ENCODE results near the gene OMA1. TPM values are rescaled to one million over a fixed set of nuclear protein-coding genes. Genes with fewer than 3 reads are reported as not detected.
"Not testable (repeated sequence)": the region's sequence is repeated elsewhere in the genome, so short reads cannot be mapped to it uniquely, and the experiment has no call there.

Gene OMA1
- total and polyA plus RNA-seq, 7 donors, result 8.2 to 30.4 (median 18.0) TPM

DNA sequence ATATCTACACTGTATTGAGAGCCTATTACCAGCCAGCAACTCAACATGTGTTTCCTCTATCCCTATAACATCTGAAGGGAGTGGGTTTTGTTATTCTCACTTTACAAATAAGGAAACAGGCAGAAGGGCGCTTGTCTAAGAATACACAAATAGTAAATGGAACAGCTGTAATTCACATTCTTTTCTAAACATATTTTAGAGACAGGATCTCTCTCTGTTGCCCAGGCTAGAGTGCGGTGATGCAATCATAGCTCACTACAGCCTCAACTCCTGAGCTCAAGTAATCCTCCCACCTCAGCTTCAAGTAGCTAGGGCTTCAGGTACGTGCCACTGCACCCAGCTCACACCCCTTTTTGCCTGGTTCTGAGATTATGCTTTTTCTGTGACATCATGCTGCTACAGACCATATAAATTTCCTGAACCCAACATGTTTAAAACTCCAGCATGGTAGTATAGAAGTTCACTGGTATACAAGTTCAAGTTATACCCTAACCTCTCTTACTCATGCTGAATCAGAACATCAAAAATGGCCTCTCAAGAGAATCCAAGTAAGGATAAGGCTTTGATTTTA, 39.1 kb upstream of the OMA1 start:
- Histone ChIP-seq H3K9me3 (no peaks in the 10 kb centered on the region), H3K4me1 (peaks cover 10% of the 10 kb centered on the region), H3K36me3 (ENCODE audit: insufficient read depth in 1 of 2, low read depth in 1 of 2) (no peaks in the 10 kb centered on the region), H3K4me3 (no peak overlapping the region), H3K27ac (no peak overlapping the region), H3K27me3 (ENCODE audit: insufficient read depth in 3 of 3, low read length in 2 of 3) (no peaks in the 10 kb centered on the region)
- 46 to 57% (median 47%) methylated on average over 3 of the region's 3 CpGs for WGBS, 3 donors
- ATAC-seq (no peak), DNase-seq (no peak)
- intact Hi-C loops (cut with DNase I), result no loop called here
- TF ChIP-seq, protein P1, sequence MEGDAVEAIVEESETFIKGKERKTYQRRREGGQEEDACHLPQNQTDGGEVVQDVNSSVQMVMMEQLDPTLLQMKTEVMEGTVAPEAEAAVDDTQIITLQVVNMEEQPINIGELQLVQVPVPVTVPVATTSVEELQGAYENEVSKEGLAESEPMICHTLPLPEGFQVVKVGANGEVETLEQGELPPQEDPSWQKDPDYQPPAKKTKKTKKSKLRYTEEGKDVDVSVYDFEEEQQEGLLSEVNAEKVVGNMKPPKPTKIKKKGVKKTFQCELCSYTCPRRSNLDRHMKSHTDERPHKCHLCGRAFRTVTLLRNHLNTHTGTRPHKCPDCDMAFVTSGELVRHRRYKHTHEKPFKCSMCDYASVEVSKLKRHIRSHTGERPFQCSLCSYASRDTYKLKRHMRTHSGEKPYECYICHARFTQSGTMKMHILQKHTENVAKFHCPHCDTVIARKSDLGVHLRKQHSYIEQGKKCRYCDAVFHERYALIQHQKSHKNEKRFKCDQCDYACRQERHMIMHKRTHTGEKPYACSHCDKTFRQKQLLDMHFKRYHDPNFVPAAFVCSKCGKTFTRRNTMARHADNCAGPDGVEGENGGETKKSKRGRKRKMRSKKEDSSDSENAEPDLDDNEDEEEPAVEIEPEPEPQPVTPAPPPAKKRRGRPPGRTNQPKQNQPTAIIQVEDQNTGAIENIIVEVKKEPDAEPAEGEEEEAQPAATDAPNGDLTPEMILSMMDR (IDR thresholded peaks at IDR 0.05), result no peak

DNA sequence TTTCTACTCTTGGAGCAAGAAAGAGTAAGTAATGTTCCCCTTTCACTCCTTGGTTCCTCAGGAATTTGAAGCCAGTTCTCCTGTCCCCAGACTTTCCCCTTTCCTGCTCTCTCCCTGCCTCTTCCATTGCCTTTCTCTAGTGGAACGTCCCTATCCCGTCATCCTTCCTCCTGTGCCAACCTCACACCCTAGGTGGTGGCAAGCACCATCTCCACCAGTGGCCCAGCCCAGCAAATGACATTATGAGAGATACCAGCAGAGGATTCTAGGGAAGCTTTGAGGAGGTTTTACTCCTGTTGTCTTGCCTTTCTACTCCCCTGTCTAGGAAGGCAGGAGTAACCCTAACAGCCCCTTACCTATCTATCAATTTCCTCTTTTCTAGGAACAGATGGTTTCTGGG, 38.6 kb upstream of the OMA1 start:
- whole genome bisulfite sequencing, 3 donors, result 23 to 50% (median 41%) methylated on average over 2 of the region's 2 CpGs
- Histone ChIP-seq H3K9me3 (no peaks in the 10 kb centered on the region), H3K4me1 (peaks cover 10% of the 10 kb centered on the region), H3K4me3 (no peak overlapping the region), H3K36me3 (ENCODE audit: insufficient read depth in 1 of 2, low read depth in 1 of 2) (no peaks in the 10 kb centered on the region), H3K27me3 (ENCODE audit: insufficient read depth in 3 of 3, low read length in 2 of 3) (no peaks in the 10 kb centered on the region), H3K27ac (peak overlapping the region; percentile 23)
- ATAC-seq, result no peak
- no peak for DNase-seq
- TF ChIP-seq, protein P1 (IDR thresholded peaks at IDR 0.05), result no peak
- intact Hi-C loops (cut with DNase I), result no loop called here

DNA sequence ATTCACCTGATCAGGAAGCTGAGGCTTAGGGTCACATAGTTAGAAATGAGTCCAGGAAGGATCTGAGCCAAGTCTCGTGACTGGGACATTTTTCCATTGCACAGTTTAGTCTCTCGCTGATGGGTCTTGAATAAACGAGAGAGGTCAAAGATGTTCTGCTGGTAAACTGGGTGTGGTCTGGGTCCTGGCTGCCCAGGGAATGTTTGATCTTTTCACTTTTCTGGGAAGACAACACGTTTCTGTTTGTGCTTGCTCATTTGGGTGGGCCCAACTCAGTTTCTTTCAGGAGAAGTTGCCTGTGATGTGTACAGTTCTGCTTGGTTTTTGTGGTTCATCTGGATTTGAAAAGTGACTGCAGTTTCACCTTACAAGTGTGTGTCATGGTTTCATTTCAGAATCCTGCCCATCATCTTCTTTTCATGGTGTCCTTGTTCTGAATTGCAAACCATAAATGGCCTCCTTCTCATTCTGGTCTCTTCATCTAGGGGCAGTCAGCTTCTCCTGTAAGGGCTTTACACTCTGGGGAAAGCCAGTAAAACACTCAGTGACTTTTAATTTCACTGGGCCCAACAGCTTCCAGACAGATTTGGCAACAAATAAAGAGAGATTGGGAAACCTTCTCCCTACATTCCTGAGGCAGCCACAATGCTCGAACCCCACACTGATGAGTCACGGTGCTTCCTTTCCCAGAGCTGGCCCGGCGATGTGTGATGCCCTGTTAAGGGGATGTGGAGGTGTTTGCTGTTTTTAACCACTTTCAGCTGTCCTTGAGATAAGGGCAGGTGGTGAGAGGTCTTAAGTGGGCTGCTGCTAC, 37.8 kb upstream of the OMA1 start:
- Histone ChIP-seq H3K27me3 (ENCODE audit: insufficient read depth in 3 of 3, low read length in 2 of 3) (peaks cover 0 to 4% (median 0%) of the 10 kb centered on the region in 3 donors), H3K4me1 (peaks cover 10% of the 10 kb centered on the region), H3K36me3 (ENCODE audit: insufficient read depth in 1 of 2, low read depth in 1 of 2) (no peaks in the 10 kb centered on the region), H3K27ac (peak overlapping the region; percentile 60), H3K4me3 (no peak overlapping the region), H3K9me3 (no peaks in the 10 kb centered on the region)
- 20 to 34% (median 27%) methylated on average over 8 of the region's 8 CpGs for WGBS, 3 donors
- TF ChIP-seq, protein P1 (IDR thresholded peaks at IDR 0.05), result no peak
- DNase-seq (peak; percentile 68 to 72), ATAC-seq (peak; percentile 56 to 87 (median 75))
- intact Hi-C loops (cut with DNase I), result no loop called here

DNA sequence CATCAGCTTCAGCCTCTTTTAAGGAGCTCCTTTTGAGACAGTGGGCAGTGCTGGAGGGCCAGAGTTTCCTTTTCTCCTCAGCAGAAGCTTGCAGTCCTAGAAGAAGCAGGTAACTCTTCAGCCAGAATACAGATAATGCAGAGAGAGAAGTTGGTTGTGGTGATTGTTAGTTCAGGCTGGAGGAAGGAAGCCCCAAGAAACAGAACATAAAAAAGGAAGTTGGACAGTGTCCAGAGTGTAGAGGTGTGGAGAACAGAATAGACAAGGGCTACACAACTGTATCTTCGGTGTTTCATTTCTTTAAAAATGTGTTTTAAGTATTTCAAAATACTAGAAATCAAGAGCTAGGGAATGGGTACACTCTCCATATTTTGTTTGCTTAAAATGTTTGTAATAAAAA, 37.0 kb upstream of the OMA1 start:
- Histone ChIP-seq H3K4me3 (no peak overlapping the region), H3K27me3 (ENCODE audit: insufficient read depth in 3 of 3, low read length in 2 of 3) (peaks cover 0 to 7% (median 0%) of the 10 kb centered on the region in 3 donors), H3K27ac (no peak overlapping the region), H3K9me3 (no peaks in the 10 kb centered on the region), H3K36me3 (ENCODE audit: insufficient read depth in 1 of 2, low read depth in 1 of 2) (no peaks in the 10 kb centered on the region), H3K4me1 (peaks cover 10% of the 10 kb centered on the region)
- 38 to 71% (median 59%) methylated on average over 1 of the region's 1 CpG for WGBS, 3 donors
- TF ChIP-seq, protein P1 (IDR thresholded peaks at IDR 0.05), result no peak
- no peak for DNase-seq
- intact Hi-C loops (cut with DNase I), result no loop called here
- no peak for ATAC-seq

DNA sequence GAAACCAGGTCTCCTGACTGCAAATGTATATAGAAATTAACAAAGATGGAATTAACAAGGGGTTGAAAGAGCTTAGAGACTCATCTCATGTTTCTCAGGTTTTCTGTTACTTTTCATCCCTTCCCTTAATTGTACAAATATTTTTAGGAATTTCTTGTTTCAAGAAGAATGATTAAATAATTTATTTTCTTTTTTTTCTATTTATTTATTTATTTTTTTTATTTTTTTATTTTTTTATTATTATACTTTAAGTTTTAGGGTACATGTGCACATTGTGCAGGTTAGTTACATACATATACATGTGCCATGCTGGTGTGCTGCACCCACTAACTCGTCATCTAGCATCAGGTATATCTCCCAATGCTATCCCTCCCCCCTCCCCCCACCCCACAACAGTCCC, 35.6 kb upstream of the OMA1 start:
- H3K36me3 ChIP-seq (ENCODE audit: insufficient read depth in 1 of 2, low read depth in 1 of 2); ATAC-seq; H3K27ac ChIP-seq; H3K4me1 ChIP-seq; intact Hi-C loops (cut with DNase I); H3K9me3 ChIP-seq; DNase-seq; H3K4me3 ChIP-seq: not testable (repeated sequence)
- peaks cover 0 to 19% (median 3%) of the 10 kb centered on the region in 3 donors for H3K27me3 ChIP-seq (ENCODE audit: insufficient read depth in 3 of 3, low read length in 2 of 3)
- 77 to 89% methylated on average over 1 of the region's 1 CpG; no CpG with 5 or more reads in 1 of the 3 donors for WGBS, 3 donors
